CD4-positive, alpha-beta T cell treated with Interleukin-17A for 1 hour (primary cell): ENCODE results near the gene MAML2.

Experiments
- DNase-seq: peaks from one replicate; pipeline ENCODE4 v3.0.0-alpha.2; 2020

The MAML2 gene

DNA sequence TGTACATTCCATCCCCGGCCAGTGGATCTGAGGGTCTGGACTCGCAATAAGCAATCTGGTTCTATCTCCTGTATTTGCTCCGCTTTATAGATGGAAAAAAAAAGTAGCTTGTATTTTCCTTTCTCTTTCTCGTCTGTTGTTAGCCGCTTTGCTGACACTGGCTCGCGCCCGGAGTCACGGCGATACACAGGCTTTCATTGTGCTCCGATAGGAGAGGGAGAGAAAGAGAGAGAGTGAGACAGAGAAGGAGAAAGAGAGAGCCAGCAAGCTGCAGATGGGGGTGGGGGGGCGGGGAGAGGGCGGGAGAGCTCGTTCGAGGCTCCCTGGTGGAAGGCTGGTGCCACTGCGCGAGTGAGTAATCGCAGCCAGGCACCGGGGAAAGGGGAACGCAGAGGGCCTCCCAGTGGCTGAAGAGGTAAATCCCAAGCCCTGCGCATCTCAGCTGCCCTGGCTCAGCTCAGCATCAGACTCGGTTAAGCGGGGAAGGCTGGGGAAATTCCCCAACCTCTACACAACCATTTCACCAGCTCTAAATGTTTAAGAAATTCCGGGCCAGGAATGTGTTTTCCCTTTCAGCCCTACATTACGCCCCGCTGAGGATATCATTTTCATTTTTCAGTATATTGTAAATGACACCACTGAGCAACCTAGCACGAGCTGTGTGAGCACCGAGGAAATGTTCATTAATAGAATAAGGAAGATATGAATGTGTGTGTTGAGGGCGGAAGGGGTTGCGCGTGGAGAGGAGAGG, at the start of gene MAML2:
Gene MAML2, minus strand, starts transcription at position 235 of the 751 bp plus-strand sequence. CDS start 1,300 bp downstream, outside the sequence.
- peak; percentile 94 for DNase-seq

DNA sequence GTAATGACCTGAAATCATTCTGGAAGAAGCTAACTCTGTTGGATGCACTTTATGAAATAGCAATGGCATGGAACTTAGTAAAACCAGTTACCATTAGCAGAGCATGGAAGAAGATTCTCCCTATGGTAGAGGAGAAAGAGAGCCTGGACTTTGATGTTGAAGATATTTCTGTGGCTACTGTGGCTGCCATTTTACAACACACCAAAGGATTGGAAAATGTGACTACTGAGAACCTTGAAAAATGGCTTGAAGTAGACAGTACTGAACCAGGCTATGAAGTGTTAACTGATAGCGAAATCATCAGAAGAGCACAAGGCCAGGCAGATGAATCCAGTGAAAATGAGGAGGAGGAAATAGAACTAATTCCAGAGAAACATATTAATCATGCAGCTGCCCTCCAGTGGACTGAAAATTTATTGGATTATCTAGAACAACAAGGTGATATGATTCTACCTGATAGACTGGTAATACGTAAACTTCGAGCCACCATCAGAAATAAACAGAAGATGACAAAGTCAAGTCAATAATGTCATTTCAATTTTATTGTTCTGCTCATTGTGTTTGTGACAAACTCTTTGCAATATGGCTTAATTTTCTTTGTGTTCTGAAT, 48.8 kb upstream of the MAML2 start:
- DNase-seq: no peak

DNA sequence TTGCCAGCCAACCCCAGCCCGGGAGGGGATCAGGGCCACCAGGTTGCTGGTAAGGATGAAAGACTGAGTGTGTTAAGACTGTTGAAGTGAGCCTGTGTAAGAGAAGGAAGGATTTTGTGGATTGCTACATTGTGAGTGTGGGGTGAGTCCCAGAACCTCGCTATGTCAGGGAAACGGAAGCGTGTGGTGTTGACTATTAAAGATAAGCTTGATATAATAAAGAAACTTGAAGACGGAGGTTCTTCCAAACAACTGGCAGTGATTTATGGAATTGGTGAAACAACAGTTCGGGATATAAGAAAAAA, 47.4 kb upstream of the MAML2 start:
- DNase-seq: no peak

DNA sequence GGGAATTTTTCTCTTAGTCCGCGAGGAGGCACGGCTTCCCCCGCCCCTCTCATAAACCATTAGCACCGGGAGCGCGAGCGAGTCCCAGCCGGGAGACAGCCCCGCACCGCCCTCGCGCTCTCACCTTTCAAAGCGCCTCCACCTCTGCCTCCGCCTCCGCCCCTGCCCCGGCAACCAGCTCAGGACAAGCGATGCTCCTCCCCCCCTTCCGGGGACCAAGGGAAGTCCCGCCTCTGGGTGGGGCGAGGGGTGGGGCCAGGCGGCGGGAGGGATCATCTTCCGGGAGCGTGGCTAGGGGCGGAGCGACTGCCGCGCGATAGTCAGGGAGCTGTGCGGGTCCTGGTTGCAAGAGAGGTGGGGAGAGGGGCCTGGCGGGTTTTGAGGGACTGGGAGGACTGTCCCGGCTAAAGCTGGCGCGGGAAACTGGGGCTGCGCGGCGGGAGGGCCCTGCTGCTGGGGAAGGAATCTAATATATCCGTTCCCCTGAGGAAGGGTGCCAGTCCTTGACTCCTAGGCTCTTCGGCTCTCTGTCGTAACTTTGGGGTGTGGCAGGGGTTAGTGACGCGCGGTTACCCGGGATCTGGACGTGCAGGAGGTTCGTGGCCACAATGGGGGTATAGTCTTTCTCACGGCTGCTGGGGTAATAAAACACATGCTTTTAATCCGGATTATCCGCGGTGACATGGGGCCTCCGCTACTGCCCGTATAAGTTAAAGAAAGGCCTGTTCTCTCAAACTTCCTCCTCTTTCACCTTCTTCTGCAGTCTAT, 46.9 kb upstream of the MAML2 start, which contains the start of the genes CCDC82 and JRKL:
Gene CCDC82, minus strand, starts transcription at position 193 of the 768 bp plus-strand sequence. CDS start 5,165 bp downstream, outside the sequence.
Gene JRKL, plus strand, starts transcription at position 294 of the 768 bp plus-strand sequence. CDS start 637 bp downstream, outside the sequence.
- DNase-seq: peak; percentile 97

DNA sequence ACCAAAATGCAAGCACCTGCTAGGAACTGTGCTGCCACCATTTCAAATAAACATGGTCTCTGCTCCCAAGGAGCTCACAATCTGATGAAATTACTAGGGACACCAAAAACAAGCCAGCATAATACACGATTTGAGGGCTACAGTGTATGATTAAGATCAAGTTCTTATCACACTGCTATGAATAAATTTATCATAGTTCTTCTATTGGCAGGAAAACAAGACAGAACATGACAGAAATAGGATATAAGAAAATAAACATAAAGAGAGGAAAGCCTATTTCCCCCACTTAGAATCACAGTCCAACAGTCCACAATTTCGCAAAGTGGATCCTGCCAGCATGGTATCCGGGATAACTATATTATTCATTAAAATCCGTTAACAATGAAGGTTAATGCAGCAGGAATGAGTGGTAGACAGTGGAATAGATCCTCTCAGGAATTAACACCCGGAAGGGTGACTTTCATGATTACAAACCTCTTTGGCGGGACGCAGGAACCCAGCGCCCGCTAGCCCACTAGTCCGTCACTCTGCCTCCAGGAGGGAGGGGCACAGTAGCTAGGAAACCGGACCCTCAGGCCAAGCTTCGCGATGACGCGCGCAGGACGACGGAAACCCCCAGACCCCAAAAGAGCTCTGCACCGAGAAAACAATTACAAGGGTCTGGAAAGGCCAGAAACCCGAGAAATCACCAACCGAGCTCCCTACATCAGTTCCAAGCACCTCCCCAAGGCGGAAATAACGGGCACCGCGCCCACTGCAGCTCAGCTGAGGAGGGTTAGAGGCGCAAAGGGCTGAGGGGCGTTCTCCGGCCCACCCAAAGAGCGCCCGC, 46.1 kb upstream of the MAML2 start:
- DNase-seq: no peak

DNA sequence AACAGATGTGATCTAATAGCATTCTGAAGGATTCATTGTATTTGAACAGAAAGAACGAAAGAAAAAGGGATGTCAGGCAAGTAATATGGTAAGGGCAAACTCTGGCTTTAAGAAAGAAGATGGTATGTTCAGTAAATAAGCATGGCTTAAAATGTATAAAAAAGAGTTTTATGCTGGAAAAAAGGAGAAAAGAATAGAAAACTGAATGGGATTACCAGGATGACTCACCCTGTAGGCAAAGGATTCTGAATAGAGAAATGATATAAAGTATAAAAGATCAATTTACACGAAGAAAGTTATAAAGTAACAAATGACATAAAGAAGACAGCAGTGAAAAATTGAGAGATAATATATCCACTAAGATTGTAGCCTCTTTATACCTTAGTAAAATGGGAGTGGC, 42.2 kb upstream of the MAML2 start:
- no peak for DNase-seq

DNA sequence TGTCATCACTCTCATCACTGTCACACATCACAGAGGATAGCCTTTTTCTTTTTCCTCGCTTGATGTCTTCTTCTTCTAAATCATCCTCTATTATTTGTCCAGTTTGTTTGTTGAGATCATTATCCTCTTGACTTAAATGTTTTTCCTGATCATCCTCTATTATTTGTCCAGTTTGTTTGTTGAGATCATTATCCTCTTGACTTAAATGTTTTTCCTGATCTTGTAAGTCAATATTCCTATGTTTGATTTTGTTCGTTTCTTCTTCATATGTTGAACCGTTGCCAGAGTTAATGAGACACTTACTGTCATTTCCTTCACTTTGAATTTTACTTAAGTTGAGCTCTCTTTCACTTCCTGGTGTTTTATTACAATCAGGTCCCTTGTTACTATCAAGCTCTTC, 41.2 kb upstream of the MAML2 start:
- DNase-seq: no peak

DNA sequence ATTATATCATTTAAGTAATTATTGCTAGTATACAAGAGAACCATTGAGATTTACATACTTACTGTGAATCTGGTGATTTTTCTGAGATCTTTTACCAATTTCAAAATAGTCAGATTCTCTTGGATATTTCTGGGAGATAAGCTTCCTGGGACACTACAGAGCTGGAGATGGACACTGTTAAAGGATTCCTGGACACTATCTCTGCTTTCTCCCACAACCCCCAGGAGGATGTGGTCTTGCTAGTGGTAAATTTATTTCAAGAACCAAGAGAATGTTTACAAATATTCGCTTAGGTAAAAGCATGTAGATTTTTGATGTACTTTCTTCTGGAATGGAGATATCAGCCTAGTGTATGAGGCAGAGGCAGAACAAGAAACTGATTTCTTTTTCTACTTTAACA, 33.8 kb upstream of the MAML2 start:
- DNase-seq: no peak

DNA sequence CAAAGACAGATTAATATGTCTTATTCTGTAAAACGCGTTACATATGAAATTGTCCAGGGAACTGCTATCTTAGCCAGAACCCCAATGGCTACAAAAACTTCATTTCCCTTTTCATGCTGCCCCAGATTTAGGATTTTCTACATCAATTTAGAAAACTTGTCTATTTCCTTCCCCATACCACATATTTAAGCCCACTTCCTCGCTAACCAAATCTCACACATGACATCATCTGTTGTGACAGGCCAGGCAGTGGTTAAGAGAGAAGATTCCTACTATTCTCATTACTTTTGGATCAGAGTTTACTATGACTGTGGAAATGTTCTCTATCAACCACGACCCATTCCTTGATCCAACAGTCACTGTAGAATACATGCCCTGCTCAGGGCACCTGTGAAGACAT, 30.8 kb upstream of the MAML2 start:
- no peak for DNase-seq

DNA sequence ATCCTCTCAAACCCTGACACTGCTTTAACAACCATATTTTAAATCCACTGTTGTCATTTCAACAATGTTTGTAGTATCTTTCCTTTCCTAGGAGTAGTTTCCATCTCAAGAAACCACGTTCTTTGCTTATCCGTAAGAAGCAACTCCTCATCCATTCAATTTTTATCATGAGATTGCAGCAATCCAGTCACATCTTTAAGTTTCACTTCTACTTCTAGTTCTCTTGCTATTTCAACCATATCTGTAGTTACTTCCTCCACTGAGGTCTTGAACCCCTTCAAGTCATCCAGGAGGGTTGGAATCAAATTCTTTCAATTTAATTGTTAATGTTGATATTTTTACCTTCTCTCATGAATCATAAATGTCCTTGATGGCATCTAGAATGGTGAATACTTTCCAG, 24.3 kb upstream of the MAML2 start:
- DNase-seq: no peak

DNA sequence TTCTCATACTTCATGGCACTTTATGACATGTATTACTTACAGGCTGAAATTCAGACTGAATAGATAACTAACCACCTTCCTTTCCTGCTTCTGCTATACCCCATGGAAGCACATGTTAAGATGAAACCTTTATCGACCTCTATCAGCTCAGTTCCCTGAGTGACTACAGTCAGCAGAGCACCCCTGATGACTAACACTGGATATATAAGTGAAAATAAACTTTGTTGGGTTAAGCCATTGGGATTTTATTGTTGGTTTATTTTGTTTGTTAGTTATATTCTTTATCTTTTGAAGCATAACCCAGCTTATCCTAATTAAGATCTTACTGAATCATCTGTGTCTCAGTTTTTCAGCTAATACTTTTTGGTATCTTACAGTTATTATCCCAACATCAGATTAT, 23.0 kb upstream of the MAML2 start:
- no peak for DNase-seq

DNA sequence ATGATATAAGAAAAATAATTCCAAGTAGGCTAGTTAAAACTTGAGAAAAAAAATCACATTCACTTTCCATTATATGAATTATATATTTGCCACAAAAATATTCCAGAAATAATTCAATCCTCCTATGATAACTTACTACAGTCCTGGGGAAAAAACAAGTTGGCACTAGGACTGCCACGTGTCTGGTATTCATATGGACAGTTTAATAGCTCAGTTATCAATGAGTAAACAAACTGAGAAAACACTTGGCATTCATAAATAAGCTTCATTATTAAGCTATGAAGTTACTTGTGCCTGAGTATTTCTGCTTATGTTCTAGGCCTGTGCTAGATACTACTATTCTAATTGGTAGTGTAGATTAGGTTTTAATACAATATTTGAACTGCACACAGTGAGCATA, 22.5 kb upstream of the MAML2 start:
- no peak for DNase-seq

DNA sequence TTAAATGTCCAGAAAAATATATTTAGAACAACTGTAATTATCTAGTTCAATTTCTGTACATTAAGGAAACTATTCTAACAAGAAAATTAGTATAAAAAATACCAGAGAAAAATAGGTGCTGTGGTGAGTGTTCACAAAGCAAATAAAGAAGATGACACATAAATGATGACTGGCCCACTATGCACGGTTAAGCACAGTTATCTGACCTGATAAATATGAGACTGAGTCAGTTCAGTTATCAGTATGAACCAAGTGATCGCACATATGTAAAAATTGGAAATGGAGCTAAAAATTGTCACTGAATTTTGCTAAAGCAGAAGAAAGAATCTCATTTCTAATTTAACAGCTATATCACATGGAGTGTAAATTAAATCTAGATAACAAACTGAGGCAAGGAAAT, 18.8 kb upstream of the MAML2 start:
- no peak for DNase-seq

DNA sequence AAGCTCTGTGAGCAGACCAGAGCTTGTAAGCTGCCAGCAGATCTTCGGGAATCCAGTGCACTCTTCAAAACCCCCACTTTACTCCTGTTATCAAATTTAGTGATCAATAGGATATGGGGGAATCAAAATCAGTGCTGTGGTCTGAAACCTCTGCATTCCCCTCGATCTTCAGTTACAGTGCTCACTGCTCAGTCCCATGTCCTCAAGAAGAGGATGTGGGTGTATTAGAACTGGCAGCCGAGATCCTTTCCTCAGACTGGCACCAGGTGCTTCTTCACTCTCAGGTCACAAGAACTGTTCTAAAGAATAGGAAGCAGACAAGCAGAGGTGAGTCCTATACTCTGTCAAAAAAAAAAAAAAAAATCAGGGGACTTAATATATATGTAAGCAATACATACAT, 15.3 kb upstream of the MAML2 start:
- no peak for DNase-seq

DNA sequence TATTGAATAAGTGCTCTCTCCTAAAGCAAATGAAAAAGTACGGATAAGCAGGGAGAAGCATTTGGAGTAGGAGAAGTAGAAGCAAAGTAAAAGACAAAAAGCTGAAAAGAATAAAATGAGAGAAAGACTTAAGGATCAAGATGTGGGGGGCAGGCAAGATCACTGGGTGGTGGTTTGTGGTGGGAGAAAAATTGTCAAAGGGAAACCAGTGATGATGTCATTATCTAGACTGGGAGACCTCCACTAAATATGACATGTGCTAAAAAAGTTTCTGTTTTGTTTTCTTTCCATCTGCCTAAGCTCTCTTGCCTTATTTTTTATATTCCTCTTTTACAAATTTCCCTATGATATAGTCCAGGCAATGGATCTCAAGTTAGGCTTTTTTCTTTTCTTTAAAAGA, 14.8 kb upstream of the MAML2 start:
- DNase-seq: no peak

DNA sequence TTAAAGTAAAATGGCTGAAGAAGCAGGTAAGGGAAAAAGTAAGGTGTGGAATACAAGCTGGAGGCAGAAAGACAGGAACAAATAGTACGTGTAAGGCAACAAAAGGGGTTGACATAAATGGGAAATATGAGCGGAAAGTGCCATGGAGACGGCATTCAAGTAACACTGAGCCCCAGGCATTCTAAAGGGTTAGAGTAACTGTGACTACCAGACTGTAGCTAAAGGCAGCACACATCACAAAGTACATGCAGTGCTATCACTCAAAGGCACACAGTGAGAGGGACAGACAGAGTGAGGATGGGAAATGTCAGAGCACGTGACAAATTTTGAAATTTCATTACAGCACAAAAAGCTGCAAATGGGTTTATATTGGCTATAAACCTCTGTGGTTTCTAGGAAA, 13.9 kb upstream of the MAML2 start:
- DNase-seq: no peak

DNA sequence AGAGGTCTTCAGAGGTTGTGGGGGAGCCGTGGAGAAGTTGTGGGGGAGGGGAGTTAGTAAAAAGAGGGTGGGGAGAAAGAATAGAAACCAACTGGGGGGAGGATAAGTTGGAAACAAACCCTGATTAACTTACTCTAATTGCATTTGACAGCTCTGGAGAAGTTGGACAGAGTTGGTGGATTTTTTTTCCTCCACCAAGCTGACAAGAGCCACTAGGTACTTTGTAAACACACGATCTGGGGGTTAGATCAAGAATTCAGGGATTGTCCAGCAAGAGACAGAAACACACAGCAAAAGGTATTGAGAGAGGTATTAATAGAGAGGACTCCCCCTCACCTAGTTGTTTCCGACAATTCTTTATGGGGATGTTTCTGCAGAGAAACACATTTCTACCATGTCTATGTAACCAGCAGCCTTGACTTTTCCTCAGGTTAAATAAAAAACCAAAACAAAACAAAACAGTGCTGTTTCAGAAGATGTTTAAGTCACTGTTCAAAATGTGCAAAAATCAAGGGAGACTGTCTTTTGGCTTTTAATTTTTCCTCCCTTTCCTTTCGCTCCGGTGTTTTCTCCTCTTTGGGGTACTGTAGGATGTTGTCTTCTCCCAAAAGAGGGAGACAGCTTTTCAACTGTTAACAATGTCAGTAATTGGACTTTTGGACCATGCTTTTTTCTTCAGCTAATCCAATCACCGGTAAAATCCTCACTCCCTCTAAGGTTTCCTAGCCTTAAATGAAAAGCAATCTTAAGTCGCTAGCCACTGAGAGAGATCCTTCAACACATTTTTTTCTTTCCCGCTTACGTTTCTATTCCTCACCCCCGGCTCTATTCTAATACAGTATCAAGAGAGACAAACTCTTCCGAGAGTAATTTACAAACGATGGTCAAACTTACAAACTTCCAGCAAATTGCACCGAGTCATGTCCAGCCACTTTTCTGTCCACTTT, 708 bp downstream of the MAML2 start:
- peak; percentile 17 for DNase-seq

DNA sequence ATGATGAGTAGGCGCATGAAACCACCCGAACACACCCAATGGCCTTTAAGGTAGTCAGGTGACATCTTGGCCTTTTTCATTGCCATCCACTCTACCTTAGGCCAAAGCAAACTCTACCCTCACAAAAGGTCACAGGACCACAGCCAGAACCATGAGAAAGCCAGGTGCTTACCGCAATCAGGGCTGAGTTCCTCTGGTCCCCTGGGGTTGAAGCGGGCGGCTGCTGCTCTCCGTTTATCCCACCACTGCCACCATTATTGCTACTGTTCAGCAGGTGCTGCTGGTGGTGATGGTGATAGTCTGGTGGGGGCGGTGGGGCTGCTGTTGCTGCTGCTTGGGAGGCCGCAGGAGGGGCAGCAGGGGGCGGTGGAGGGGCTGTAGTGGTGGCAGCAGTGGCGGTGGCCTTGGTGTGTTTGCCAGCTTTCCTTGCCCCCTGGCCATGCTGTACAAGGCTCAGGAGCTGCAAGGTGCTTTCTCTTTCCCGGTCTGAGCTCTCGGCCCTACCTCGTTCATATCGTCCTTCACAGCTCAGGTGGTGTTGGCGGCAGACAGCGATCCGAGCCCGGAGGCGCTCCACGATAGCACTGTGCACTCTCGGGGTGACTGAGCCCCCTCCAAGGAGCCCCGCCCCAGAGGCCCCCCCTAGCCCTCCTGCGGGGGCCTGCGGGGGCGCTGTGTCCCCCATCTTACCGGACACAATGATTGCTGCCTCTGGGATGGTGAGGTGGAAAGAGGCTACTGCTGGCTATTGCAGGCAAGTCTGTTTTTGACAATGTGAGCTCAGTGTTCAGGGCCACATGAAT, 1.6 kb downstream of the MAML2 start:
- DNase-seq: peak; percentile 77

DNA sequence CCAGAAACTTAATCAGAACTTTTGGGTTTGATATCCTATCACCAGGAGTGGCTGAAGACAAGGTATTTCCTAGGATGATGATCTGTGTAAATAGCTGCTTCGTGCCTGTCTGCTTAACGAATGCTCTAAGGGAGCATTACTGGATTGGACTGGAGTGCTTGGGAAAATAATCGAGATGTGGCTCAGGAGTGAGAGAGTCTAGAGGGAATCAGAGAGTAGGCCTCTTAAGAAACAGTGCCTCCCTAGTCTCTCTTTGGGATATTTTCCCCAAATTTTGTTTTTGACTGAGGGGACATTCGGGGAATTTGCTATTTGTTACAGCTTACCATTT, 2.5 kb downstream of the MAML2 start:
- no peak for DNase-seq

DNA sequence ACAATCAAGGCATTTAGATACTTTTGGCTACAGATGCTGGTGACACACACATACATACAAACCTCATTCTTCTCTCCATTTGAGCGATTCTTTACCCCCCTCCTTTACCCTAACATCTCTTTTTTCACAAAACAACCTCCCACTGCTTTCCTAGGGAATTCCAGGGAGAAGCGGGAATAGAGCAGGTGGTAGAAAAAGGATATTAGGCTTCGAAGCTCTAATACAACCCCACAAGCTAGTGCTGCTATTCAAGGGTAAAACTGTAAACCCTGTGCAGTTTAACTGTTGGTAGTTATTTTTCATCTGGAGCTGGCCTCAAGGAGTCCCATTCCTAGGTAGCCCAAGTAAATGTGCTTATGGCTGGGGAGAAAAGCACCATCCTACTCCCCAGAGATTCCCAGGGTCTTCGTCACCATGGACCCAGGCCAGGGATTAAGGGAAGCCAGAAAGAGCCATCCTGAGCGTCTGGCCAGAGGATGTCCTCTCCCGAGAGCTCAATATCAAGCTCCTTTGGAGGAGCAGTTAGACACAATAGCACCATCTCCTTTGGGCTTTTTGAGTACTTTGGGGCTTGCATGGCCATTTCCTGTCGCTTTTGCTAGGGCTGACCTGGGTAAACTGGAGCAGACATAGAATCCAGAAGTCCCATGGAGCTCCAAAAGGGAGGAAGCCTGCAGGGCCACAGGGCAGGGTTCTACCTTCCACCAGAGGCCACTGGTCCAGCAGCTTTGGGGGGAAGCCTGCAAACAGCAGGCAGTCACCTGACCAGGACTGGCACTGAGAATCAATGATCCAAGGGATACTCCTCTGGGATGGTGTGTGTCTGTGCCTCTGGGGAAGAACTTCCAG, 3.1 kb downstream of the MAML2 start:
- DNase-seq: no peak
